ENCODE results near the gene ANO9.

ANO9 gene

GRCh38 chr11:441418-442274 is at the start of gene ANO9:
Gene ANO9 (minus strand): TSS chr11:442011. CDS start chr11:441926, 85 bp downstream.
- no peak for DNase-seq

- DNase-seq = no peak
These were observed 49.5 kb upstream of the ANO9 start for GRCh38 chr11:491358-491757.

GRCh38 chr11:490930-491260 is 49.1 kb upstream of the ANO9 start:
- no peak for DNase-seq

- DNase-seq = no peak
These were observed 48.5 kb upstream of the ANO9 start for GRCh38 chr11:490186-490929.

- no peak for DNase-seq
These were observed 47.9 kb upstream of the ANO9 start for GRCh38 chr11:489610-490185.

GRCh38 chr11:488992-489391 is 47.2 kb upstream of the ANO9 start:
- no peak for DNase-seq

- DNase-seq = no peak
These were observed 46.8 kb upstream of the ANO9 start for GRCh38 chr11:488579-488978.

- DNase-seq = no peak
These were observed 46.3 kb upstream of the ANO9 start for GRCh38 chr11:488062-488461.

GRCh38 chr11:487571-488021 is 45.8 kb upstream of the ANO9 start:
- DNase-seq = no peak

- no peak for DNase-seq
These were observed 44.4 kb upstream of the ANO9 start for GRCh38 chr11:486189-486588.

- DNase-seq = no peak
These were observed 42.8 kb upstream of the ANO9 start for GRCh38 chr11:484616-485015.

- DNase-seq = no peak
These were observed 37.5 kb upstream of the ANO9 start for GRCh38 chr11:479311-479710.

GRCh38 chr11:477052-477715 is 35.4 kb upstream of the ANO9 start:
- no peak for DNase-seq

- no peak for DNase-seq
These were observed 34.6 kb upstream of the ANO9 start for GRCh38 chr11:476416-476815.

- DNase-seq = no peak
These were observed 34.1 kb upstream of the ANO9 start for GRCh38 chr11:475941-476340.

GRCh38 chr11:474914-475506 is 33.2 kb upstream of the ANO9 start:
- DNase-seq = no peak

GRCh38 chr11:473962-474785 is 32.4 kb upstream of the ANO9 start:
- no peak for DNase-seq

GRCh38 chr11:473415-473814 is 31.6 kb upstream of the ANO9 start:
- no peak for DNase-seq

- no peak for DNase-seq
These were observed 31.0 kb upstream of the ANO9 start for GRCh38 chr11:472816-473215.

- no peak for DNase-seq
These were observed 30.5 kb upstream of the ANO9 start for GRCh38 chr11:472272-472671.

- no peak for DNase-seq
These were observed 29.8 kb upstream of the ANO9 start for GRCh38 chr11:471468-472145.
